ENCODE results near the gene CNPPD1.

Gene CNPPD1

DNA sequence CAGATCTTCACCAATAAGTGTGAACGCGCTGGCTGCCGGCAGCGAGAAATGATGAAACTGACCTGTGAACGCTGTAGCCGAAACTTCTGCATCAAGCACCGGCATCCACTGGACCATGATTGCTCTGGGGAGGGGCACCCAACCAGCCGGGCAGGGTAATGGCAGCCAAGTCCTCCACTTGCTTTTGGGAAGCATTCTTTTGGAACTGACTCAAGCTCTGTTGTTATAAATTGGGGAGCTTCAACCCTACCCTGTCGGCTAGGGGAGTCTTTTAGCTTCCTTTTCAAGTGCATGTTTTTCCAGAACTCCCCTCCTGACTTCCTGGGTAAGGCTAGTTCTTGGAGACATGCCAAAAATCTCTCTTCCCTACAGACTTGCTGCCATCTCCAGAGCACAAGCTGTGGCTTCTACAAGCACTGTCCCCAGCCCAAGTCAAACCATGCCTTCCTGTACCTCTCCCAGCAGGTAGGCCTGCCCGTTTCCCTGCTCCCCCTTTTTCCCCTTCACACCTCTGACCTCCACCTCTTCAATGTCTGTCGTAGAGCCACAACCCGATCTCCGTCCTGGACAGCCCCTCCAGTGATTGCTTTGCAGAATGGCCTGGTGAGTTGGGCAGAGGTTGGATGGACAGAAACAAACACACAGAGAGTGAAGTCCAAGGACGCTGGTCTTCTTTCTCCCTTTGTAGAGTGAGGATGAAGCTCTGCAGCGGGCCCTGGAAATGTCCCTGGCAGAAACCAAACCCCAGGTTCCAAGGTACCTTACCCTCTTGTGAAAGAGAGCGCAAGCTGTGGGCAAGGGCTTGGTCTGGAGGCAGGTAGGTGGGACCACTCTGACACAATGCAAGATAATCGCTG is 31.4 kb upstream of the CNPPD1 start:
- Histone ChIP-seq H3K9ac (ENCODE audit: low read depth, low read length, poor library complexity) (no peak overlapping the region), H2BK120ac (ENCODE audit: low read depth, low read length) (no peak overlapping the region), H3K4ac (ENCODE audit: low read length) (no peak overlapping the region), H3K4me3 (ENCODE audit: low read length in 2 of 2) (no peak overlapping the region), H4K91ac (ENCODE audit: low read depth, low read length, poor library complexity) (no peak overlapping the region), H3K27ac (replicated peaks; ENCODE audit: low read length) (no peak overlapping the region), H3K4me1 (ENCODE audit: control insufficient read depth in 2 of 2, insufficient read depth in 1 of 2, low read depth in 1 of 2, low read length in 2 of 2) (peaks cover 7 to 8% of the 10 kb centered on the region in 2 donors), H3K23ac (ENCODE audit: low read depth, low read length, poor library complexity) (no peak overlapping the region), H3K18ac (ENCODE audit: low read length) (no peak overlapping the region), H3K14ac (ENCODE audit: low read length) (no peak overlapping the region), H2BK5ac (ENCODE audit: low read length) (no peak overlapping the region), H2BK15ac (ENCODE audit: low read length) (no peak overlapping the region), H2AFZ (ENCODE audit: low read length) (no peak overlapping the region), H3K27me3 (ENCODE audit: control insufficient read depth in 3 of 3, insufficient read depth in 3 of 3, low read depth in 1 of 3, low read length in 3 of 3) (no peaks in the 10 kb centered on the region), H3K9me3 (replicated peaks in 1 of 2; ENCODE audit: control insufficient read depth in 2 of 2, insufficient read depth in 1 of 2, low read depth in 1 of 2, low read length in 2 of 2) (peaks cover 0 to 2% of the 10 kb centered on the region in 2 donors), H2AK5ac (ENCODE audit: low read depth, low read length) (no peak overlapping the region), H4K8ac (ENCODE audit: low read depth, low read length) (no peak overlapping the region), H3K79me1 (ENCODE audit: low read depth, low read length) (no peaks in the 10 kb centered on the region), H2BK12ac (ENCODE audit: low read length) (no peak overlapping the region), H3K4me2 (ENCODE audit: insufficient read depth, low read length, poor library complexity, severe bottlenecking) (no peak overlapping the region), H3K36me3 (replicated peaks in 1 of 2; ENCODE audit: control insufficient read depth in 2 of 2, insufficient read depth in 2 of 2, low read length in 2 of 2) (peaks cover 35 to 48% of the 10 kb centered on the region in 2 donors)
- no peak for DNase-seq (ENCODE audit: low spot score)
- whole genome bisulfite sequencing, 2 donors (ENCODE audit: extremely low coverage in 2 of 2, insufficient read length in 2 of 2, insufficient replicate concordance in 1 of 2), result no CpG with 5 or more reads among the region's 17 CpGs

DNA sequence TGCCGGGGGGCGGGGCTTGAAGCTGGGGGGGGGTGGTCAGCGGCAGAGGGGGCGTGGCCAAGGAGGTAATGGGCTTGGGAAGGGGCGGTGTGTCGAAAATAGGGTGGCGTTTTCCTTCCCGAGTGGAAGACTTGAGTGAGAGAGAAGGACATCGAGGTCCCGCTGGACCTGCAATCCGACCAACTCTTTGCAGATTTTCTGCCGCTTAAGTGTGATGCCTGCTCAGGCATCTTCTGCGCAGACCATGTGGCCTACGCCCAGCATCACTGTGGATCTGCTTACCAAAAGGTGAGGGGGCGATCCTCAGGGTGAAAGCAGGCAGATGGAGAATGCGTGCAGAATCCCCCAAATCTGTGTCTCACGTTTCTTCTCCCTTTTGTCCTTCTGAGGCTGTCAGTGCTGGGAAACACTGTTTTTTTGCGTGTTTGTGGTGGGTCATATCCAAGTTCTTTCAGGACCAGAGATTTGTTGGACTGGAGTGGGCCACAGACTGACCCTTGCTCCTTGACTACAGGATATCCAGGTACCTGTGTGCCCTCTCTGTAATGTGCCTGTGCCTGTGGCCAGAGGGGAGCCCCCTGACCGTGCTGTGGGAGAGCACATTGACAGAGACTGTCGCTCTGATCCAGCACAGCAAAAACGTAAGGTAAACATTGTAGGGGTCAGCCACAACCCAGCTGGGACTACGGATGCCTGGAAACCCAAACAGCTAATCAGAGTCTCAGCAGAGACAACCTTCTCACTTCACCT is 30.6 kb upstream of the CNPPD1 start:
- Histone ChIP-seq H4K91ac (ENCODE audit: low read depth, low read length, poor library complexity) (no peak overlapping the region), H3K14ac (ENCODE audit: low read length) (no peak overlapping the region), H2AFZ (ENCODE audit: low read length) (peak overlapping the region; percentile 96), H3K36me3 (replicated peaks in 1 of 2; ENCODE audit: control insufficient read depth in 2 of 2, insufficient read depth in 2 of 2, low read length in 2 of 2) (peaks cover 30 to 41% of the 10 kb centered on the region in 2 donors), H2BK15ac (ENCODE audit: low read length) (no peak overlapping the region), H3K27me3 (ENCODE audit: control insufficient read depth in 3 of 3, insufficient read depth in 3 of 3, low read depth in 1 of 3, low read length in 3 of 3) (no peaks in the 10 kb centered on the region), H3K4me3 (ENCODE audit: low read length in 2 of 2) (peak overlapping the region; percentile 54 to 82), H4K8ac (ENCODE audit: low read depth, low read length) (no peak overlapping the region), H2AK5ac (ENCODE audit: low read depth, low read length) (no peak overlapping the region), H3K18ac (ENCODE audit: low read length) (peak overlapping the region; percentile 33), H3K27ac (replicated peaks; ENCODE audit: low read length) (peak overlapping the region; percentile 93), H3K4ac (ENCODE audit: low read length) (no peak overlapping the region), H3K9ac (ENCODE audit: low read depth, low read length, poor library complexity) (peak overlapping the region; percentile 45), H3K4me2 (ENCODE audit: insufficient read depth, low read length, poor library complexity, severe bottlenecking) (peak overlapping the region; percentile 51), H3K9me3 (replicated peaks in 1 of 2; ENCODE audit: control insufficient read depth in 2 of 2, insufficient read depth in 1 of 2, low read depth in 1 of 2, low read length in 2 of 2) (peaks cover 0 to 2% of the 10 kb centered on the region in 2 donors), H2BK12ac (ENCODE audit: low read length) (no peak overlapping the region), H2BK5ac (ENCODE audit: low read length) (no peak overlapping the region), H3K23ac (ENCODE audit: low read depth, low read length, poor library complexity) (no peak overlapping the region), H2BK120ac (ENCODE audit: low read depth, low read length) (no peak overlapping the region), H3K4me1 (ENCODE audit: control insufficient read depth in 2 of 2, insufficient read depth in 1 of 2, low read depth in 1 of 2, low read length in 2 of 2) (peaks cover 7 to 8% of the 10 kb centered on the region in 2 donors), H3K79me1 (ENCODE audit: low read depth, low read length) (no peaks in the 10 kb centered on the region)
- no peak for DNase-seq (ENCODE audit: low spot score)
- no CpG with 5 or more reads among the region's 22 CpGs for WGBS, 2 donors (ENCODE audit: extremely low coverage in 2 of 2, insufficient read length in 2 of 2, insufficient replicate concordance in 1 of 2)

DNA sequence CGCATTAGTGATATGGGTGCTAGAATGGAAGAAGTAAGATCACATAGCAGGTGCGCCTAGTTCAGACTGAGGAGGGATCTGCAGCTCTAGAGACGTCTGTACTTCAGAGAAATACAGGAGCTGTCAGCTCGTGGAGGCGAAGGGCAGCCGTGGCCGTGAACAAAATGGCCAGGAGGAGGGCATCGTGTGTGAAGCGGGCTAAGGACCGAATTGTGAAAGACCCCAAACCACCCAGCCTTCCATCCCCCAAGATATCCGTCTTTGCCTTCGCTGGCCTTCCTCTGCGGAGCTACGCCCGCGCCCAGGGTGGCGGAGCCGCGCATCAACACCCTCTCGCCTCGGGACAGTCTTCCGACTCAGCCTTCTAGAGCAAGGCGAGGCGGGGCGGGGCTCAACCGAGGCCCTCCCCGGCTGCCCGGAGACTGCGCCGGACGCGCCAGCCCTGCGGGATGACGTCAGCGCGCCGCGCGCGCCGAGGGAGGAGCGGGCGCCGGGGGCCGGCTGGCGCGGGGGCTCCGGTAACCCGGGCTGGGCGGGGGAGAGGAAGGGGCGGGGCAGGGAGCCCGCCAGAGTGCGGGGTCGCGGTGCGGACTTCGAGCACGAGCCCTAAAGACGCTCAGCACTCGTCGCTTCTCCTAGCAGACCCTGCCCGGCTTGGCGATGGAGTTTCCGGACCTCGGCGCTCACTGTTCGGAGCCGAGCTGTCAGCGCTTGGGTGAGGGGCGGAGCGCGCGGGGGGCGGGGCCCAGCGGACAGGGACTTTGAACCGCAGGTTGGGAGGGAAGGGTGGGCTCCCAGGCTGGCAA is 29.8 kb upstream of the CNPPD1 start, which contains the start of gene ZFAND2B:
TSS of gene ZFAND2B (plus strand) at position 455 of the 806 bp plus-strand sequence. CDS start at position 661, 206 bp downstream.
- Histone ChIP-seq H3K27me3 (ENCODE audit: control insufficient read depth in 3 of 3, insufficient read depth in 3 of 3, low read depth in 1 of 3, low read length in 3 of 3) (no peaks in the 10 kb centered on the region), H4K8ac (ENCODE audit: low read depth, low read length) (no peak within 1 kb of the TSS), H3K14ac (ENCODE audit: low read length) (no peak within 1 kb of the TSS), H3K4me1 (ENCODE audit: control insufficient read depth in 2 of 2, insufficient read depth in 1 of 2, low read depth in 1 of 2, low read length in 2 of 2) (peaks cover 7 to 8% of the 10 kb centered on the region in 2 donors), H3K23ac (ENCODE audit: low read depth, low read length, poor library complexity) (no peak within 1 kb of the TSS), H3K4ac (ENCODE audit: low read length) (no peak within 1 kb of the TSS), H2BK15ac (ENCODE audit: low read length) (no peak within 1 kb of the TSS), H4K91ac (ENCODE audit: low read depth, low read length, poor library complexity) (no peak within 1 kb of the TSS), H3K4me3 (ENCODE audit: low read length in 2 of 2) (peak within 1 kb of the TSS; percentile 54 to 88), H3K36me3 (replicated peaks in 1 of 2; ENCODE audit: control insufficient read depth in 2 of 2, insufficient read depth in 2 of 2, low read length in 2 of 2) (peaks cover 26 to 36% of the 10 kb centered on the region in 2 donors), H3K9me3 (replicated peaks in 1 of 2; ENCODE audit: control insufficient read depth in 2 of 2, insufficient read depth in 1 of 2, low read depth in 1 of 2, low read length in 2 of 2) (peaks cover 0 to 2% of the 10 kb centered on the region in 2 donors), H3K27ac (replicated peaks; ENCODE audit: low read length) (peak within 1 kb of the TSS; percentile 93), H3K9ac (ENCODE audit: low read depth, low read length, poor library complexity) (peak within 1 kb of the TSS; percentile 85), H2BK5ac (ENCODE audit: low read length) (no peak within 1 kb of the TSS), H3K79me1 (ENCODE audit: low read depth, low read length) (no peaks in the 10 kb centered on the region), H2BK120ac (ENCODE audit: low read depth, low read length) (no peak within 1 kb of the TSS), H2AK5ac (ENCODE audit: low read depth, low read length) (no peak within 1 kb of the TSS), H3K18ac (ENCODE audit: low read length) (peak within 1 kb of the TSS; percentile 98), H3K4me2 (ENCODE audit: insufficient read depth, low read length, poor library complexity, severe bottlenecking) (peak within 1 kb of the TSS; percentile 57), H2AFZ (ENCODE audit: low read length) (peak within 1 kb of the TSS; percentile 96), H2BK12ac (ENCODE audit: low read length) (no peak within 1 kb of the TSS)
- no CpG with 5 or more reads among the region's 76 CpGs for WGBS, 2 donors (ENCODE audit: extremely low coverage in 2 of 2, insufficient read length in 2 of 2, insufficient replicate concordance in 1 of 2)
- peak; percentile 95 for DNase-seq (ENCODE audit: low spot score)

Data from neuronal stem cell (in vitro differentiated cells).